H1 (cell line): Measurements from ENCODE around the gene IRS1. TPM values are rescaled to one million over a fixed set of nuclear protein-coding genes. Genes with fewer than 3 reads are reported as not detected.

Experiments used
- CHD7 ChIP-seq: fragments of 300-600 bp; sonication (generic); IDR thresholded peaks from 2 replicates; pipeline ENCODE4 v1.7.1; 2012; ENCODE audit warnings: low read length, moderate library complexity, mild to moderate bottlenecking, inconsistent platforms; ENCODE audit not compliant: insufficient replicate concordance
- JUN ChIP-seq: IDR thresholded peaks from 2 replicates; pipeline ENCODE4 v1.6.1; 2011; ENCODE audit warnings: low read depth, mild to moderate bottlenecking, improper control_type of control experiment, low read length
- SP1 ChIP-seq: IDR thresholded peaks from 2 replicates; pipeline ENCODE4 v1.6.1; 2011; ENCODE audit warnings: low read depth, low read length
- TCF12 ChIP-seq: IDR thresholded peaks from 2 replicates; pipeline ENCODE4 v1.6.1; 2011; ENCODE audit warnings: low read depth, mild to moderate bottlenecking, low read length
- polyA plus RNA-seq, 7 experiments: library from polyadenylated mRNA; depleted of rRNA in 3 of 7; stranded (reverse) in 5 of 7; unstranded in 2 of 7; fragments of >200 nt in 5 of 7; fragments of 200-250 nt in 2 of 7; gene quantifications; 1 replicate in 5 of 7; 2 replicates in 1 of 7; 4 replicates in 1 of 7; pipeline versions ENCODE4 v1.2.1 to v1.2.3, GENCODE V29; 2011 to 2013; ENCODE audit warnings: missing spikeins in 2 of 7, mixed read lengths in 2 of 7
- total RNA-seq: library from RNA; stranded (reverse); fragmentation: NEBNext Ultra II Directional; extraction: Animal tissue kit (Norgen Biotek cat#: 25700); gene quantifications from 2 replicates; pipeline ENCODE4 v1.2.1, GENCODE V29; 2021

IRS1 gene
- total and polyA plus RNA-seq, 2 of the 8 experiments (the other 6 are each of a cell fraction or from before 2014, with no cell fraction given) = 9.1 to 26.9 TPM

- TF ChIP-seq CHD7 = no peak
- TF ChIP-seq SP1 = no peak
- TF ChIP-seq JUN = no peak
- no peak for TF ChIP-seq TCF12
Observed at GRCh38 chr2:226747288-226747687, 52.3 kb downstream of the IRS1 start (continued).
